Measurements from ENCODE around the gene BIK. TPM values are rescaled to one million over a fixed set of nuclear protein-coding genes. Genes with fewer than 3 reads are reported as not detected.
A peak's percentile ranks its signal among the peaks of the same experiment; 100 is the strongest.

The BIK gene
- total RNA-seq, 1 donor from 2014 or later, result 5.4 TPM

DNA sequence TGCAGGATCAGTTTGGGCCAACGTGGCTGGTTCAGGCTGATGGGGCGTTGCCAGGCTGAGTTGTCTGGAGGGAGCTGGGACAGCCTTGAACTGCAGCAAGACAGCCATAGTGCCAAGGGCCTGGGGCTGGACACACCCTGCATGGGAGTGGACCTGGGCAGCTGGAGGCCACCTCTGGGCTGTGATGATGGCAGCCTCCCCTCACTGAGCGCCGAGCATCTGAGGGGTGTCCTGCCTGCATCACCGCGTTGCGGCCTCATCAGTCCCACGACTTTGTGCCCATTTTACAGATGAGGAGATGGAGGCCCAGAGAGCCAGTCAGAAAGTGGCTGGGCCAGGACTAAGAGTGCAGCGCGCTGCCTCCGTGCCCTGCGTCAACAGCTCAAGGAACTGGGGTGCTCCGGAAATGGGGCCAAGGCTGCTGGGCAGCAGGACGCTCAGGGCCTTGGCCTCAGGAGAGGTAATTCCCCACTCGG, 40.2 kb downstream of the BIK start:
- Mint-ChIP-seq H3K4me1 (ENCODE audit: unreplicated experiment) (peaks cover 9% of the 10 kb centered on the region), H3K27me3 (peaks cover 3% of the 10 kb centered on the region), H3K36me3 (no peaks in the 10 kb centered on the region), H3K4me3 (peak overlapping the region; percentile 87), H3K9me3 (no peaks in the 10 kb centered on the region), H3K27ac (peak overlapping the region; percentile 72)
- DNase-seq (ENCODE audit: extremely low spot score, unreplicated experiment), result no peak
- TF ChIP-seq, protein P1, sequence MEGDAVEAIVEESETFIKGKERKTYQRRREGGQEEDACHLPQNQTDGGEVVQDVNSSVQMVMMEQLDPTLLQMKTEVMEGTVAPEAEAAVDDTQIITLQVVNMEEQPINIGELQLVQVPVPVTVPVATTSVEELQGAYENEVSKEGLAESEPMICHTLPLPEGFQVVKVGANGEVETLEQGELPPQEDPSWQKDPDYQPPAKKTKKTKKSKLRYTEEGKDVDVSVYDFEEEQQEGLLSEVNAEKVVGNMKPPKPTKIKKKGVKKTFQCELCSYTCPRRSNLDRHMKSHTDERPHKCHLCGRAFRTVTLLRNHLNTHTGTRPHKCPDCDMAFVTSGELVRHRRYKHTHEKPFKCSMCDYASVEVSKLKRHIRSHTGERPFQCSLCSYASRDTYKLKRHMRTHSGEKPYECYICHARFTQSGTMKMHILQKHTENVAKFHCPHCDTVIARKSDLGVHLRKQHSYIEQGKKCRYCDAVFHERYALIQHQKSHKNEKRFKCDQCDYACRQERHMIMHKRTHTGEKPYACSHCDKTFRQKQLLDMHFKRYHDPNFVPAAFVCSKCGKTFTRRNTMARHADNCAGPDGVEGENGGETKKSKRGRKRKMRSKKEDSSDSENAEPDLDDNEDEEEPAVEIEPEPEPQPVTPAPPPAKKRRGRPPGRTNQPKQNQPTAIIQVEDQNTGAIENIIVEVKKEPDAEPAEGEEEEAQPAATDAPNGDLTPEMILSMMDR (conservative IDR thresholded peaks at IDR 0.05), result no peak

DNA sequence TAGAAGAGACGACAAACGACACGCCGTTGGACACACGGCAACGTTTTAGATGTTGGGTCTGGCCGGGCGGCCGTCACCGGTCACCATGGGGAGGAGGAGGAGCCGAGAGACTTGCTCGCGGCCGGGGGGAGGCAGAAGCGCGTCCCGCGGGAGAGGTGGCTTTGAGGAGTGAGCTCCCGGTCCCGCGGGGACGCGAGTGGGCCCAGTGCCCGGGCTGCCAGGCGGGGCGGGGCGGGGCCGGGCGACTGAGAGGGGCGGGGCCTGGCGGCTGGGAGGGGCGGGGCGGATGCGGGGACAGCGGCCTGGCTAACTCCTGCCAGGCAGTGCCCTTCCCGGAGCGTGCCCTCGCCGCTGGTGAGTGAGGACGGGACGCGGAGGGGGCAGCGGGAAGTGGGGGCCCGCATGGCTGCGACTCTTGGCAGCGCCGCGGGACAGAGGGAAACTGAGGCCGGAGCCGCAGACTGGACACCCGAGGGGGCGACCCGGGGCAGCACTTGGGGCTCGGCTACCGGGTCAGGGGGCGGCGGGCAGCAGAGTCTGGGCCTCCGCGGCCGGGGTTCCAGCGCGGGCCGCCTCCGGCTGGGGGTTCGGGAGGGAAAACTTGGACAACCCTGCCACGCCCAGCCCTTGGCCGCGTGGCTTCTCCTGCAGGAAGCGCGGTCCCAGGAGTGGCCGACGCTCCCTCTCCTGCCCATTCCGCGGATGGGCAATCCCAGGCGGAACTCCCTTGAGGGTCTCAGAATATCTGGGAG, 40.9 kb downstream of the BIK start, which contains the start of gene TSPO:
Gene TSPO, plus strand, starts transcription at position 309 of the 752 bp plus-strand sequence. CDS start 7,680 bp downstream, outside the sequence.
- DNase-seq (ENCODE audit: extremely low spot score, unreplicated experiment), result no peak
- Mint-ChIP-seq H3K9me3 (no peaks in the 10 kb centered on the region), H3K4me1 (ENCODE audit: unreplicated experiment) (peaks cover 9% of the 10 kb centered on the region), H3K36me3 (no peaks in the 10 kb centered on the region), H3K4me3 (peak within 1 kb of the TSS; percentile 87), H3K27ac (peak within 1 kb of the TSS; percentile 72), H3K27me3 (peaks cover 3% of the 10 kb centered on the region)
- TF ChIP-seq, protein P1 (conservative IDR thresholded peaks at IDR 0.05), result no peak

DNA sequence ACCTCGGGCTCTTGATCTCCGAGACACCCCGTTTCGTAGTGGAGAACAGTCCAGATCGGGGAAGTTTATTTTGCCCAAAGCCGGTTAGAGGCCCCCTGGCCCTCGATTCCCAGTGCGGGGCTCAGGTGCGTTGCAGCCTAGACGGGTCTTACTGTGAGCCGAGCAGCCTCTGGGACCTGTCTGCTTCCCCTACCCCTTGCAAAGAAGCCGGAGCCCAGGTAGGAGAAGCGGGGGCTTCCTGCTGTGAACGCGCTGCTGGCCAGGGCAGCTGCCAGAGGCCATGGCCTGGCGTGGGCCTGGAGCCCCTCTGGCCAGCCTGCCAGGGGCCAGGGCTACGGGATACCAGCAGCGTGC, 41.4 kb downstream of the BIK start:
- Mint-ChIP-seq H3K27ac (no peak overlapping the region), H3K27me3 (peaks cover 3% of the 10 kb centered on the region), H3K4me1 (ENCODE audit: unreplicated experiment) (peaks cover 9% of the 10 kb centered on the region), H3K4me3 (peak overlapping the region; percentile 34), H3K36me3 (no peaks in the 10 kb centered on the region), H3K9me3 (no peaks in the 10 kb centered on the region)
- TF ChIP-seq, protein P1 (conservative IDR thresholded peaks at IDR 0.05), result no peak
- no peak for DNase-seq (ENCODE audit: extremely low spot score, unreplicated experiment)

DNA sequence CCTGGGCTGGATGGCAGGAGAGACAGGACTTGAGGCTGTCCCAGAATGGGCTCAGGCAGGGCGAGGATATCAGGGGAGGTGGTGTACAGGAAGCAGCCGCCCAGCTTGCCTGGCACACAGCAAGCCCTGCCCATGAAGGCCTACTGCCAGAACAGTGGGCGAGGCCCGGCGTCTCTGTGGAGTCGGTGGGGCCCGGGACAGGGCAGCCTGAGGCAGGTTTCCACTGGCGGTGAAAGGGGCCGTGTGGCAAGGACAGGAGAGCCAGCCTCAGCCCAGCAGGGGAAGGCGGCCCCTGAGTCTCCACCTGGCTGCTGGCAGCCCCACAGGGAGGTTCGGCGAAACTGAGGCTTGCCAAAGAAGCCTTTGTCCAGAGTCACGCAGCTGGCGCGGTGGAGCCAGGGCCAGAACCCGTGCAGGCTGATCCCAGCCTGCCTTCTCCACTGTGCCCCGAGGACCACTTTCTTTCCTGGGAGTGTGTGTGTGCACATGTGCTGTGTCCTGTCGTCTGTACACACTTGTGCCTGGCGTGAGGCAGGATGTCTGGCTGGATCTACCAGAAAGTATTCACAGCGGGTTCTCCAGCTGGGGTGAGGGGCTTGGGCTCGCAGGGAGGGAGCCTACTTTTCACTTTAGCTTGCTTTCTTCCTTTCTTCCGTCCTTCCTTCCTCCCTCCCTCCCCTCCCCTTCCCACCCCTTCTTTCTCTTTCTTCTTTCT, 42.0 kb downstream of the BIK start:
- DNase-seq (ENCODE audit: extremely low spot score, unreplicated experiment), result no peak
- no peak overlapping the region for H3K27ac Mint-ChIP-seq
- H3K4me3 Mint-ChIP-seq, result peak overlapping the region; percentile 84

DNA sequence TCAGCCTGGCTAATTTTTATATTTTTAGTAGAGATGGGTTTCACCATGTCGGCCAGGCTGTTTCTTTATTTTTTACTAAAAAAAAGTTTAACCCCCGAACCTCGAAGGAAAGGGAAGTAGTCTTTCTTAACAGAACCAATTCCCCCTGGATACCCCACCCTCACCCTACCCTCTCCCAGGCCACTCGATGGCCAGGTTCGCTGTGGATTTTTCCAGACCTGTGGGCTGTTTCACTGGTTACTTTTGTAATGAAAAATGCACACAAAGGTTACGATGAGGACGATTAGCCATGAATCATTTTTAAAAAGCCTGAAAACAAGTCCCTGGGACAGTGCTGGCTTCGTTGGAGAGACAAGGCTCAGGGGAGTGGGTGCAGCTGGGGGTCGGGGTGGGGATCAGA, 43.3 kb downstream of the BIK start:
- Mint-ChIP-seq H3K4me3 (no peak overlapping the region), H3K27ac (no peak overlapping the region), H3K36me3 (no peaks in the 10 kb centered on the region), H3K4me1 (ENCODE audit: unreplicated experiment) (peaks cover 13% of the 10 kb centered on the region), H3K27me3 (peaks cover 3% of the 10 kb centered on the region), H3K9me3 (no peaks in the 10 kb centered on the region)
- no peak for DNase-seq (ENCODE audit: extremely low spot score, unreplicated experiment)
- TF ChIP-seq, protein P1 (conservative IDR thresholded peaks at IDR 0.05), result no peak

More for the DNA sequence above, 42.0 kb downstream of the BIK start:
- peaks cover 9% of the 10 kb centered on the region for H3K4me1 Mint-ChIP-seq (ENCODE audit: unreplicated experiment)
- TF ChIP-seq, protein P1 (conservative IDR thresholded peaks at IDR 0.05), result no peak
- peaks cover 3% of the 10 kb centered on the region for H3K27me3 Mint-ChIP-seq
- no peaks in the 10 kb centered on the region for H3K36me3 Mint-ChIP-seq
- no peaks in the 10 kb centered on the region for H3K9me3 Mint-ChIP-seq
